ENCODE results near the gene ABCC8.

DNA sequence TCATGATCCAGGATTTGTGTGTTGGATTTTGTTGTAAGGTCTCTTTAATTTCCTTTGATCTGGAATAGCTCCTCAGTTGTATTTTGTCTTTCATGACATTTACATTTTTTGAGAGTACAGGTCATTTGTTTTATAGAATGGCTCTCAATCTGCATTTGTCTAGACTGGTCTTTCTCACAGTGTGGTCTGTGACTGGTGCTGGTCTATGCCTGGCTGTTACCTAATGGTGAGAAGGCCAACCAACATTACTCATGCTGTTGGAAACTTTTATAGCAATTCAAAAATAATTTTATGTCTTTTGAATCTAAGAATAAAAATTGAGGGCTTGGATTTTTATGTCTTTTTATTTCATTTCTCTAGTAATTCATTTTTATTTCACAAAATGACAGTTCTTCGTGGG lies 129.0 kb downstream of the ABCC8 start:
- TF ChIP-seq MAFK (IDR thresholded peaks at IDR 0.05; ENCODE audit: low read length), result no peak
- no peak for TF ChIP-seq CBFB (CRISPR knock-in tag; IDR thresholded peaks at IDR 0.05)
- TF ChIP-seq, protein P1, sequence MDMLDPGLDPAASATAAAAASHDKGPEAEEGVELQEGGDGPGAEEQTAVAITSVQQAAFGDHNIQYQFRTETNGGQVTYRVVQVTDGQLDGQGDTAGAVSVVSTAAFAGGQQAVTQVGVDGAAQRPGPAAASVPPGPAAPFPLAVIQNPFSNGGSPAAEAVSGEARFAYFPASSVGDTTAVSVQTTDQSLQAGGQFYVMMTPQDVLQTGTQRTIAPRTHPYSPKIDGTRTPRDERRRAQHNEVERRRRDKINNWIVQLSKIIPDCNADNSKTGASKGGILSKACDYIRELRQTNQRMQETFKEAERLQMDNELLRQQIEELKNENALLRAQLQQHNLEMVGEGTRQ (CRISPR knock-in tag; IDR thresholded peaks at IDR 0.05), result no peak
- no peak for TF ChIP-seq BCL6 (CRISPR knock-in tag; IDR thresholded peaks at IDR 0.05)
- TF ChIP-seq, protein P2, sequence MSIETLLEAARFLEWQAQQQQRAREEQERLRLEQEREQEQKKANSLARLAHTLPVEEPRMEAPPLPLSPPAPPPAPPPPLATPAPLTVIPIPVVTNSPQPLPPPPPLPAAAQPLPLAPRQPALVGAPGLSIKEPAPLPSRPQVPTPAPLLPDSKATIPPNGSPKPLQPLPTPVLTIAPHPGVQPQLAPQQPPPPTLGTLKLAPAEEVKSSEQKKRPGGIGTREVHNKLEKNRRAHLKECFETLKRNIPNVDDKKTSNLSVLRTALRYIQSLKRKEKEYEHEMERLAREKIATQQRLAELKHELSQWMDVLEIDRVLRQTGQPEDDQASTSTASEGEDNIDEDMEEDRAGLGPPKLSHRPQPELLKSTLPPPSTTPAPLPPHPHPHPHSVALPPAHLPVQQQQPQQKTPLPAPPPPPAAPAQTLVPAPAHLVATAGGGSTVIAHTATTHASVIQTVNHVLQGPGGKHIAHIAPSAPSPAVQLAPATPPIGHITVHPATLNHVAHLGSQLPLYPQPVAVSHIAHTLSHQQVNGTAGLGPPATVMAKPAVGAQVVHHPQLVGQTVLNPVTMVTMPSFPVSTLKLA (conservative IDR thresholded peaks at IDR 0.05), result no peak
- TF ChIP-seq, protein P3, sequence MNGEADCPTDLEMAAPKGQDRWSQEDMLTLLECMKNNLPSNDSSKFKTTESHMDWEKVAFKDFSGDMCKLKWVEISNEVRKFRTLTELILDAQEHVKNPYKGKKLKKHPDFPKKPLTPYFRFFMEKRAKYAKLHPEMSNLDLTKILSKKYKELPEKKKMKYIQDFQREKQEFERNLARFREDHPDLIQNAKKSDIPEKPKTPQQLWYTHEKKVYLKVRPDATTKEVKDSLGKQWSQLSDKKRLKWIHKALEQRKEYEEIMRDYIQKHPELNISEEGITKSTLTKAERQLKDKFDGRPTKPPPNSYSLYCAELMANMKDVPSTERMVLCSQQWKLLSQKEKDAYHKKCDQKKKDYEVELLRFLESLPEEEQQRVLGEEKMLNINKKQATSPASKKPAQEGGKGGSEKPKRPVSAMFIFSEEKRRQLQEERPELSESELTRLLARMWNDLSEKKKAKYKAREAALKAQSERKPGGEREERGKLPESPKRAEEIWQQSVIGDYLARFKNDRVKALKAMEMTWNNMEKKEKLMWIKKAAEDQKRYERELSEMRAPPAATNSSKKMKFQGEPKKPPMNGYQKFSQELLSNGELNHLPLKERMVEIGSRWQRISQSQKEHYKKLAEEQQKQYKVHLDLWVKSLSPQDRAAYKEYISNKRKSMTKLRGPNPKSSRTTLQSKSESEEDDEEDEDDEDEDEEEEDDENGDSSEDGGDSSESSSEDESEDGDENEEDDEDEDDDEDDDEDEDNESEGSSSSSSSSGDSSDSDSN (IDR thresholded peaks at IDR 0.05; ENCODE audit: borderline replicate concordance in 1 of 2, low read depth in 2 of 2, low read length in 2 of 2), result no peak
- no peak for TF ChIP-seq MYC (IDR thresholded peaks at IDR 0.05; ENCODE audit: low read depth, low read length)
- TF ChIP-seq MYC (CRISPR knock-in tag; IDR thresholded peaks at IDR 0.05; ENCODE audit: borderline replicate concordance, low read depth), result no peak
- TF ChIP-seq PML (IDR thresholded peaks at IDR 0.05; ENCODE audit: low read length), result no peak
- no peak for TF ChIP-seq SIRT6 (IDR thresholded peaks at IDR 0.05; ENCODE audit: low read depth, low read length)
- TF ChIP-seq, protein P4, sequence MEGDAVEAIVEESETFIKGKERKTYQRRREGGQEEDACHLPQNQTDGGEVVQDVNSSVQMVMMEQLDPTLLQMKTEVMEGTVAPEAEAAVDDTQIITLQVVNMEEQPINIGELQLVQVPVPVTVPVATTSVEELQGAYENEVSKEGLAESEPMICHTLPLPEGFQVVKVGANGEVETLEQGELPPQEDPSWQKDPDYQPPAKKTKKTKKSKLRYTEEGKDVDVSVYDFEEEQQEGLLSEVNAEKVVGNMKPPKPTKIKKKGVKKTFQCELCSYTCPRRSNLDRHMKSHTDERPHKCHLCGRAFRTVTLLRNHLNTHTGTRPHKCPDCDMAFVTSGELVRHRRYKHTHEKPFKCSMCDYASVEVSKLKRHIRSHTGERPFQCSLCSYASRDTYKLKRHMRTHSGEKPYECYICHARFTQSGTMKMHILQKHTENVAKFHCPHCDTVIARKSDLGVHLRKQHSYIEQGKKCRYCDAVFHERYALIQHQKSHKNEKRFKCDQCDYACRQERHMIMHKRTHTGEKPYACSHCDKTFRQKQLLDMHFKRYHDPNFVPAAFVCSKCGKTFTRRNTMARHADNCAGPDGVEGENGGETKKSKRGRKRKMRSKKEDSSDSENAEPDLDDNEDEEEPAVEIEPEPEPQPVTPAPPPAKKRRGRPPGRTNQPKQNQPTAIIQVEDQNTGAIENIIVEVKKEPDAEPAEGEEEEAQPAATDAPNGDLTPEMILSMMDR (IDR thresholded peaks at IDR 0.05 in 2 of 3, conservative IDR thresholded peaks at IDR 0.05 in 1 of 3; ENCODE audit: insufficient read depth in 2 of 3, low read depth in 1 of 3, low read length in 3 of 3), result no peak
